ENCODE results near the gene TAS1R1.
A peak's percentile ranks its signal among the peaks of the same experiment; 100 is the strongest.

The TAS1R1 gene

GRCh38 chr1:6574818-6575217 lies 19.7 kb downstream of the TAS1R1 start:
- DNase-seq: no peak

DNA sequence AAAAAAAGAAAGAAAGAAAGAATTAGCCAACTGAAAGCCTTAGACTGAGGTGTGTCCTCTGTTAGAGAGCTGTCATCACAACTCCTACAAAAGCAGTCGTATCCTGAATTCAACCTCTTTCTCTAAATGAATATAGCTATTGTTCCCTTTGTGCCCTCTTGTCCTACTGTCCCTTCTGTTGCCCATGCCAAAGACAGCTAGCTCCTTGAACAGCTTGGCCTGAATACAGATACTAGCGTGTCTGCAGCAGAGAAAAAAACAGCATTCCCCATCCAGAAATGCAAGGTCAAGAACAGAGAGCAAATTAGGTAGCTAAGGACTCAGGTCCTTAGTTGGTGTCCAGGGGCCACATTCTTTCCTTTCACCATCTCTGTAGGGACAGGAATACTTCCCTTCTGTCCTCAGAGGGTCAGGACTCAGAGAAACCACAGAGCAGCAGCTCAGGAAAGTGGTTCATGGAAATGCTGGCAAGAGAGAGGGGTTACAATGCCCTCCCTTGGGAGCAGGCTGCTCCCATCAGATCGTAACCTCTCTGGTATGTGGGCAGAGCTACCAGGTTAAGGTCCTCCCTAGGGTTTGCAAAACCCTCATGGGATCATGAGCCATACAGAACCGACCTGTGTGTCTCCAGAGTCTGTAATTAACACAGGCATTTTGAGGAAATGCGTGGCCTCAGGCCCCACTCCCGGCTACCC lies 22.9 kb downstream of the TAS1R1 start:
- DNase-seq: no peak

DNA sequence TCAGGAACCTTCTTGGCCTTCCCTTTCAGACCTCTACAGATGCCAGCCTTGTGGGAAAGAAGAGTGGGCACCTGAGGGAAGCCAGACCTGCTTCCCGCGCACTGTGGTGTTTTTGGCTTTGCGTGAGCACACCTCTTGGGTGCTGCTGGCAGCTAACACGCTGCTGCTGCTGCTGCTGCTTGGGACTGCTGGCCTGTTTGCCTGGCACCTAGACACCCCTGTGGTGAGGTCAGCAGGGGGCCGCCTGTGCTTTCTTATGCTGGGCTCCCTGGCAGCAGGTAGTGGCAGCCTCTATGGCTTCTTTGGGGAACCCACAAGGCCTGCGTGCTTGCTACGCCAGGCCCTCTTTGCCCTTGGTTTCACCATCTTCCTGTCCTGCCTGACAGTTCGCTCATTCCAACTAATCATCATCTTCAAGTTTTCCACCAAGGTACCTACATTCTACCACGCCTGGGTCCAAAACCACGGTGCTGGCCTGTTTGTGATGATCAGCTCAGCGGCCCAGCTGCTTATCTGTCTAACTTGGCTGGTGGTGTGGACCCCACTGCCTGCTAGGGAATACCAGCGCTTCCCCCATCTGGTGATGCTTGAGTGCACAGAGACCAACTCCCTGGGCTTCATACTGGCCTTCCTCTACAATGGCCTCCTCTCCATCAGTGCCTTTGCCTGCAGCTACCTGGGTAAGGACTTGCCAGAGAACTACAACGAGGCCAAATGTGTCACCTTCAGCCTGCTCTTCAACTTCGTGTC lies 23.7 kb downstream of the TAS1R1 start:
- DNase-seq: no peak

- DNase-seq: peak; percentile 99
These were observed 24.4 kb downstream of the TAS1R1 start, which contains the start of gene ZBTB48 for GRCh38 chr1:6579374-6580118. Gene ZBTB48 (plus strand): TSS chr1:6579994. CDS start chr1:6580610, 616 bp downstream.

GRCh38 chr1:6580119-6580592 lies 25.0 kb downstream of the TAS1R1 start:
- DNase-seq: no peak

- peak; percentile 55 for DNase-seq
These were observed 25.7 kb downstream of the TAS1R1 start for GRCh38 chr1:6580593-6581409.

DNA sequence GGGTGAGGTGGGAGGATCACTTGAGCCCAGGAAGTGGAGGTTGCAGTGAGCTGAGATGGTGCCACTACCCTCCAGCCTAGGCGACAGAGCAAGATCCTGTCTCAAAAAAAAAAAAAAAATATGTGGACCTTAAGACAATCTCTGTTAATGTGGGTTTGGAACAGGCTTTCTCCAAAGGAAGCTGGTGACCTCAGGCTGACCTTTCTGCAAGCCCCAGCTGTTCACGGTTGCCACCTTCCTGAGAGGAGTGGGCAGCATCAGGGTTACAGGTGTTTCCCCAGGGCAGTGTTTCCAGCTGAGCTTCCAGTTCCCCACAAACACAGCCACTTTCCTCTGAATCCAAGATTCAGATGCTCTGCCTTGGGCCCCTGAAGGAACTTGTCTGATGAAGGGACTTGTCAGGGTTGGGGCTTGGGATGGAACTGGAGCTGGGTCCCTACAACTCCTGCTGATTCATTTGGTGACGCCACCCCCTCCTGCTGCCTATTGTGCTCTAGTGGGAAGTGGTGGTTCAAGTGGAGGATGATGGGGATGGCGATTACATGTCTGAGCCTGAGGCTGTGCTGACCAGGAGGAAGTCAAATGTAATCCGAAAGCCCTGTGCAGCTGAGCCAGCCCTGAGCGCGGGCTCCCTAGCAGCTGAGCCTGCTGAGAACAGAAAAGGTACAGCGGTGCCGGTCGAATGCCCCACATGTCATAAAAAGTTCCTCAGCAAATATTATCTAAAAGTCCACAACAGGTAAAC lies 26.6 kb downstream of the TAS1R1 start:
- peak; percentile 89 for DNase-seq

DNA sequence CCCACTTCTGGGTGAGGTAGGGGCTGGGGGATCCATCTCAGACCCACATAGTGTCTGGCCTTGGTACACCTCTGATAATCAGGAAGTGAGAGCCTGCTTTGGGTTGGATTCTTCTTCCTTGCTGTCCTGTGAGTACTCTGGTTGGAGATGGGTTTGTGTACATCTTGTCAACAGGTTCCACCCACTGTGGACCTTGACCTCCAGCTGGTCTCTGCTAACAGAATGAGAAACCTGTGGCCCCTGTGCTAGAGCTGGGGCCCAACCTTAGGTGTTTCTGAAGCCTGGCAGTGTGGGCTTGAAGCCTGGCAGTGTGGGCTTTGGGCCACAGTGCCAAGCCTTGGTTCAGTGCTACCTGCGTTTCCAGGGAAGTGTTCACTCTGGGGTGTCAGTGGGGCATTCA lies 27.3 kb downstream of the TAS1R1 start:
- DNase-seq: peak; percentile 96

DNA sequence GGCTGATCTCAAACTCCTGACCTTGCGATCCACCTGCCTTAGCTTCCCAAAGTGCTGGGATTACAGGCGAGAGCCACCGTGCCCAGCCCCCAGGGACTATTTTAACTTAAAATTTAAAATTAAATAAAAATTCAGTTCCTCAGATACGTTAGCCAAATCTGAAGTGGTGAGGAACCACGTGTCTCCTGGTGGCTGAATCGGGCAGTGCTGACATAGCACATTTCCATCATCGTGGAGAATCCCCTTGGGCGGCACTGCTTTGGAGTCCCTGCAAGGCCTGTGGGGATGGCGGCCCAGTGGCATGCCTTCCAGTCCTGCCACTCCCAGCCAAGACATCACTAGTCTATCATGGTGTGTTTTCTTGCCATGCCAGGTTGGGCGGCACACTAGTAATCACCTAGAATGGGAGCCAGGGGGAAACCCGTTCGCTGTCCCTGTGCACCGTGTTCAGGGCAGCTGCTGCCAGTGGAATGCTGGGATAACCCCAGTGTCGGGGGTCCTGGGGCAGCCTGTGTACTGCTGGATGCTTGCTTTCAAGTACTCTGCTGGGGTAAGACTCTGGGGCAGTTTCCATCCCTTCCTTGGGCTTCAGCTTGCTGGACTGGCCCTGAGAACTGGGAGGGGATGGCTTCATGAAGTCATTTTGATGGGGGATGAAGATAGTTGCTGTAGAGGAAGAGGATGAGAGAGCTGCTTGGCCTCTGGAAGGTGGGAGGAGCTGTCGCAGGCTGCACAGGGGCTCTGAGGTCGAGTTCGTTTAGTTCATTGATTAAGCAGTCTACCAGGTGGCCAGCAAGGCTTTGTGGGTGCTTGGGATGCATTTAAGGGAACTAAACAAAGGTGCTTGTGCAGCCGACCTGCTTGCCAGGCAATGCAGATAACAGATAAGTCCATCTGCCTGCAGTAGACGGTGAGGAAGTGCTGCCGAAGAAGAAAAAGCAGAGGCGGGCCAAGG lies 29.3 kb downstream of the TAS1R1 start:
- no peak for DNase-seq

- DNase-seq: no peak
These were observed 30.1 kb downstream of the TAS1R1 start for GRCh38 chr1:6585081-6585722.

DNA sequence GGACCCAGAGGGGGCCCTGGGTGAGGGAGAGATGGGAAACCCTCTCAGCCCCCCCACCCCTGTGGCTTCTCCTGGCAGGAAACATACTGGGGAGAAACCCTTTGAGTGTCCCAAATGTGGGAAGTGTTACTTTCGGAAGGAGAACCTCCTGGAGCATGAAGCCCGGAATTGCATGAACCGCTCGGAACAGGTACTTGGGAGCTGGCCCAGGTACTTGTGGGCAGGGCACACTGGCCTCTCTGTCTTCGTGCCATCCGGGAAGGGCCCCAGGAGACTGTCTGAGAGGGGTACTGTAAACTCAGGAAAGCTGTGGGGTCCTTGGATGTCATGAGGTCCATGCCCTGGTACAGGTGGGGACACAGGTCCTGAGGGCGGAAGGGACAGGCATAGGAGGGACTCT lies 30.7 kb downstream of the TAS1R1 start:
- no peak for DNase-seq

DNA sequence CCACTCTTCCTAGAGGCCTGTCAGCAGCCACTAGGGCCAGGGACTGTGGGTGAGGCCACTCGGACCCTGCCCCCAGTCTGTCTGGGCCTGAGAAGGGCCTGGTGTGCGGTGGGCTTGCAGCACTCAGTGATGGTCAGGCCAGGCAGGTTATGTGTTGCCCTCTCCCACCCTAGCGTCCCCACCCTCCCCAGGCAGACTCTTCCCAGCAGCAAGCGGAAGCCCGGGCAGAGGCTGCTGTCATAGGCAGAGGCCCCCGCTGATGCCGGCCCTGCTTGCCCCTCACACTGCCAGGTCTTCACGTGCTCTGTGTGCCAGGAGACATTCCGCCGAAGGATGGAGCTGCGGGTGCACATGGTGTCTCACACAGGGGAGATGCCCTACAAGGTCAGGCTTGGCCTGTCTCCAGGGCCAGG lies 31.3 kb downstream of the TAS1R1 start:
- no peak for DNase-seq

GRCh38 chr1:6587261-6588005 lies 32.3 kb downstream of the TAS1R1 start:
- peak; percentile 81 for DNase-seq

DNA sequence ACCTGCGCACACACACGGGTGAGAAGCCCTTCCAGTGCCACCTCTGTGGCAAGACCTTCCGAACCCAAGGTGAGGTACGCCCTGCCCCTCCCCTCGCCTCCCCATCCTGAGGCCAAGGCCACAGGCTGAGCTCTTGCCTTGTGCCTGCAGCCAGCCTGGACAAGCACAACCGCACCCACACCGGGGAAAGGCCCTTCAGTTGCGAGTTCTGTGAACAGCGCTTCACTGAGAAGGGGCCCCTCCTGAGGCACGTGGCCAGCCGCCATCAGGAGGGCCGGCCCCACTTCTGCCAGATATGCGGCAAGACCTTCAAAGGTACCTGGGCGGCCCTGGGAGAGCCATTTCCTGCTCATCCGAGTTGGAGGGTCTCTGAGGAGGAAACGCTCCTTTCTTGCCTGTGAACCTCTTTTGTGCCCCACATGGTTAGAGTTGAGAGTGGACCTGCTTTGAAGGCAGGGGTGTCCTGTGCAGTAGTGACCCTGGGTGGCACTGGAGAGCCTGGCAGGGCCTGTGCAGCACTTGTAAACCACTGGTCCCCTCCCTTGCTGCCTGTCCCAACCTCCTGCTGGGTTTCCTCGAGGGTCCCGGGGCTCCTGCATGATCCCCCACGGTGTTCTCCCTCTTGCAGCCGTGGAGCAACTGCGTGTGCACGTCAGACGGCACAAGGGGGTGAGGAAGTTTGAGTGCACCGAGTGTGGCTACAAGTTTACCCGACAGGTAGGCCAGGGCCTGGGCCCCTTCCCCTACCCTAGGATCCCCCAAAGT lies 33.2 kb downstream of the TAS1R1 start:
- DNase-seq: no peak

DNA sequence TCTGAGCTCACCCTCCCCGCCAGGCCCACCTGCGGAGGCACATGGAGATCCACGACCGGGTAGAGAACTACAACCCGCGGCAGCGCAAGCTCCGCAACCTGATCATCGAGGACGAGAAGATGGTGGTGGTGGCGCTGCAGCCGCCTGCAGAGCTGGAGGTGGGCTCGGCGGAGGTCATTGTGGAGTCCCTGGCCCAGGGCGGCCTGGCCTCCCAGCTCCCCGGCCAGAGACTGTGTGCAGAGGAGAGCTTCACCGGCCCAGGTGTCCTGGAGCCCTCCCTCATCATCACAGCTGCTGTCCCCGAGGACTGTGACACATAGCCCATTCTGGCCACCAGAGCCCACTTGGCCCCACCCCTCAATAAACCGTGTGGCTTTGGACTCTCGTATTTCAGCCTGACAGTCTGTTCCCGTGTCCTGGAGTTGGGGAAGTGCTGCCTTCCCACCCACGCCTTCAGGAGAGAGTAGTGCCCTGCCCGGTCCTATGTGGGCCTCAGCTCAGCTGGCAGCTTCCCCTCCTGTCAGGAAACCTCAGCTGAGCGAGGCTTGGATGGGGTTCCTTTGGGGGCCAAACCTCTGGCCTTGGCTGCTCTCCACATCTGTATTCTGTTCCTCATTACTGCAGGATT lies 33.9 kb downstream of the TAS1R1 start:
- DNase-seq: no peak

DNA sequence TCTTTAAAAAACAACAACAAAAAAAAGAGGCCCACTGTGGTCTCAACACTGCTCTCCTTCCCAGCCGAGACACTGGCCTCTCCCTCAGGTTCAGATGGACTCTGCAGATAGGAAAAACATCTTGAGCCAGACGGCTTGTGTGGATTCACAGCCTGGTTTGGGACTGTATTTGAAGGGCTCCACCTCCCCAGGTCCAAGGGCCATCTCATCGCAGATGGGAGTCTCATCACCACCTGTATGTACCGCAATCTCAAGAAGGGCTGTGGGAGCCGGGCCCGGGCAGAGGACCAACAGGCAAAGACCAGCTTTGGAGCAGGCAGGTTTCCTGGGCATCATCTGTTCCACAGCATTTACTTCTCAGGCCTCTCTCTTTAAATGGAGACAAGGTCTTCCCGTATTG lies 34.9 kb downstream of the TAS1R1 start:
- no peak for DNase-seq

- DNase-seq: no peak
These were observed 36.1 kb downstream of the TAS1R1 start for GRCh38 chr1:6591222-6591621.

GRCh38 chr1:6591644-6592043 lies 36.5 kb downstream of the TAS1R1 start:
- DNase-seq: no peak
